Measurements from ENCODE around the gene AP5M1. TPM values are rescaled to one million over a fixed set of nuclear protein-coding genes. Genes with fewer than 3 reads are reported as not detected.

AP5M1 gene
- total and polyA plus RNA-seq, 2 of the 13 experiments (the other 11 are each of a cell fraction or from before 2014, with no cell fraction given), result 14.8 to 35.0 TPM

DNA sequence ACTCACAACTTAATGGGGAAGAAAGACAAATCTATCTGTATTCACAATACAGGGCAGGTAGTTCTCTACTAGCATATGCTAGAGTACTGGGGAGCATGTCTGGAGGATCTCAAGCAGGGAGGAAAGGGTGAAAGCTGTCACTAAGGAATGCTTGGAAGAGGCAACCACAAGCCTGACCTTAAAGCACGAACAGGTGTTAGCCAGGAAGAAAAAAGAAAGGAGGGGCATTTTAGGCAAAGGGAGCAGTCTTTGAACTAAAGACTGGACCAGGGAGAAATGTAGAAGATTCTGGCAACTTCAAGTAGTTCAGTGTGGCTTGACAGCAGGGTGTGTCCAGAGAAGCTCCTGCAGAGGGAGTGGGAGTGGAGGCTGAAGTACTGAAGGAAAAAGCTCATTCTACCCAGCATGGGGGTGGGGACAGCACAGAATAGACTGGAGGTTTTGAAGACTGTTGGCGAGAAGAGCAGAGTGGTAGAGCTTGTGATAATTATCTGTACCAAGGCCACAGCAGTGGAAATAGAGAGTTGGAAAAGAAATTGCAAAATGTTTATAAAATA lies 50.9 kb downstream of the AP5M1 start:
- in situ Hi-C loops (cut with HindIII; ENCODE audit: extremely low pct_ligation_motif_present, low pct_unique_long_range_greater_than_20kb), result loop anchor here (5.0 kb wide), 1 partner anchor 827 kb away; no protein-coding TSS in a partner anchor
- Histone ChIP-seq H3K36me3 (replicated peaks in 1 of 2; ENCODE audit: control insufficient read depth in 1 of 2, insufficient read depth in 2 of 2, low read length in 2 of 2) (no peaks in the 10 kb centered on the region), H3K9me3 (ENCODE audit: low read length) (no peaks in the 10 kb centered on the region), H3K9ac (ENCODE audit: insufficient read depth, low read depth, low read length) (no peak overlapping the region), H3K4me3 (replicated peaks in 1 of 3; ENCODE audit: insufficient read depth in 1 of 3, low read depth in 2 of 3, low read length in 3 of 3) (no peak overlapping the region), H3K4me2 (ENCODE audit: low read depth, low read length) (no peak overlapping the region), H2AFZ (ENCODE audit: low read length) (no peak overlapping the region), H3K27me3 (ENCODE audit: control insufficient read depth in 1 of 2, insufficient read depth in 2 of 2, low read length in 2 of 2) (peaks cover 3 to 13% of the 10 kb centered on the region in 2 experiments; a peak in 2 of 5 replicates), H3K79me2 (ENCODE audit: insufficient read depth, low read length) (no peaks in the 10 kb centered on the region), H3K4me1 (ENCODE audit: insufficient read depth, low read length) (no peaks in the 10 kb centered on the region), H4K20me1 (ENCODE audit: insufficient read depth, low read length) (no peaks in the 10 kb centered on the region), H3K27ac (ENCODE audit: extremely low read length, insufficient read depth, low read length) (no peak overlapping the region)
- no peak for FAIRE-seq
- POLR2A ChIA-PET, result no interaction called here
- DNase-seq (ENCODE audit: low spot score), result no peak
- TF ChIP-seq, protein P1, sequence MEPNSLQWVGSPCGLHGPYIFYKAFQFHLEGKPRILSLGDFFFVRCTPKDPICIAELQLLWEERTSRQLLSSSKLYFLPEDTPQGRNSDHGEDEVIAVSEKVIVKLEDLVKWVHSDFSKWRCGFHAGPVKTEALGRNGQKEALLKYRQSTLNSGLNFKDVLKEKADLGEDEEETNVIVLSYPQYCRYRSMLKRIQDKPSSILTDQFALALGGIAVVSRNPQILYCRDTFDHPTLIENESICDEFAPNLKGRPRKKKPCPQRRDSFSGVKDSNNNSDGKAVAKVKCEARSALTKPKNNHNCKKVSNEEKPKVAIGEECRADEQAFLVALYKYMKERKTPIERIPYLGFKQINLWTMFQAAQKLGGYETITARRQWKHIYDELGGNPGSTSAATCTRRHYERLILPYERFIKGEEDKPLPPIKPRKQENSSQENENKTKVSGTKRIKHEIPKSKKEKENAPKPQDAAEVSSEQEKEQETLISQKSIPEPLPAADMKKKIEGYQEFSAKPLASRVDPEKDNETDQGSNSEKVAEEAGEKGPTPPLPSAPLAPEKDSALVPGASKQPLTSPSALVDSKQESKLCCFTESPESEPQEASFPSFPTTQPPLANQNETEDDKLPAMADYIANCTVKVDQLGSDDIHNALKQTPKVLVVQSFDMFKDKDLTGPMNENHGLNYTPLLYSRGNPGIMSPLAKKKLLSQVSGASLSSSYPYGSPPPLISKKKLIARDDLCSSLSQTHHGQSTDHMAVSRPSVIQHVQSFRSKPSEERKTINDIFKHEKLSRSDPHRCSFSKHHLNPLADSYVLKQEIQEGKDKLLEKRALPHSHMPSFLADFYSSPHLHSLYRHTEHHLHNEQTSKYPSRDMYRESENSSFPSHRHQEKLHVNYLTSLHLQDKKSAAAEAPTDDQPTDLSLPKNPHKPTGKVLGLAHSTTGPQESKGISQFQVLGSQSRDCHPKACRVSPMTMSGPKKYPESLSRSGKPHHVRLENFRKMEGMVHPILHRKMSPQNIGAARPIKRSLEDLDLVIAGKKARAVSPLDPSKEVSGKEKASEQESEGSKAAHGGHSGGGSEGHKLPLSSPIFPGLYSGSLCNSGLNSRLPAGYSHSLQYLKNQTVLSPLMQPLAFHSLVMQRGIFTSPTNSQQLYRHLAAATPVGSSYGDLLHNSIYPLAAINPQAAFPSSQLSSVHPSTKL (CRISPR knock-in tag; IDR thresholded peaks at IDR 0.05), result no peak
- no peak for TF ChIP-seq FOXA1 (IDR thresholded peaks at IDR 0.05)
- TF ChIP-seq FOXA1 (CRISPR knock-in tag; IDR thresholded peaks at IDR 0.05), result no peak
- TF ChIP-seq SMAD3 (CRISPR knock-in tag; IDR thresholded peaks at IDR 0.05), result no peak
- no peak for TF ChIP-seq ZNF614 (CRISPR knock-in tag; IDR thresholded peaks at IDR 0.05; ENCODE audit: borderline replicate concordance)
- TF ChIP-seq ZMYM2 (CRISPR knock-in tag; IDR thresholded peaks at IDR 0.05), result no peak
- no peak for TF ChIP-seq IKZF4 (CRISPR knock-in tag; IDR thresholded peaks at IDR 0.05; ENCODE audit: borderline replicate concordance, low read depth, not compliant biosample characterization)
- TF ChIP-seq PHF8 (CRISPR knock-in tag; IDR thresholded peaks at IDR 0.05), result no peak
- TF ChIP-seq, protein P2, sequence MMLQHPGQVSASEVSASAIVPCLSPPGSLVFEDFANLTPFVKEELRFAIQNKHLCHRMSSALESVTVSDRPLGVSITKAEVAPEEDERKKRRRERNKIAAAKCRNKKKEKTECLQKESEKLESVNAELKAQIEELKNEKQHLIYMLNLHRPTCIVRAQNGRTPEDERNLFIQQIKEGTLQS (CRISPR knock-in tag; IDR thresholded peaks at IDR 0.05), result no peak
- no peak for TF ChIP-seq ZFP1 (CRISPR knock-in tag; IDR thresholded peaks at IDR 0.05)
- no peak for TF ChIP-seq PHB2 (IDR thresholded peaks at IDR 0.05; ENCODE audit: partially characterized antibody)
- TF ChIP-seq ZSCAN25 (CRISPR knock-in tag; IDR thresholded peaks at IDR 0.05), result no peak
- intact Hi-C loops (cut with micrococcal nuclease; ENCODE audit: unreplicated experiment), result loop anchor here (5.0 kb wide), 1 partner anchor 252 kb away; no protein-coding TSS in a partner anchor
- ATAC-seq, result no peak
- 1% methylated on average over 2 of the region's 2 CpGs for WGBS (ENCODE audit: low lambda C conversion rate)
- CTCF ChIA-PET (ENCODE audit: low intra/inter-chr PET ratio, low total read pairs), result no interaction called here
- no TSS peak for BruUV-seq (replicated peaks)
